Erythroblast (primary cell): ENCODE measurements around the gene BSG.
"Not testable (repeated sequence)": the region's sequence is repeated elsewhere in the genome, so short reads cannot be mapped to it uniquely, and the experiment has no call there.

ENCODE experiments used
- GATA1 ChIP-seq: IDR thresholded peaks from 2 replicates; pipeline ENCODE4 v1.6.1; 2011; ENCODE audit warnings: low read depth, mild to moderate bottlenecking, control low read depth, low read length, moderate library complexity
- POLR2A ChIP-seq: IDR thresholded peaks from 2 replicates; pipeline ENCODE4 v1.6.1; 2011; ENCODE audit warnings: mild to moderate bottlenecking, low read length

DNA sequence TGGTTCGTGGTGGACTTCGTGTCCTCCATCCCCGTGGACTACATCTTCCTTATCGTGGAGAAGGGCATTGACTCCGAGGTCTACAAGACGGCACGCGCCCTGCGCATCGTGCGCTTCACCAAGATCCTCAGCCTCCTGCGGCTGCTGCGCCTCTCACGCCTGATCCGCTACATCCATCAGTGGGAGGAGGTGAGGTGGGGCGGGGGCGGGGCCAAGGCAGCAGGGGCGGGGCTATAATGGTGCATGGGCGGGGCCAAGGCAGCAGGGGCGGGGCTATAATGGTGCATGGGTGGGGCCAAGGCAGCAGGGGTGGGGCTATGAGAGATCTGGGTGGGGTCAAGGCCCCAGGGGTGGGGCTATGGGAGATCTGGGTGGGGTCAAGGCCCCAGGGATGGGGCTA lies 31.4 kb downstream of the BSG start:
- not testable (repeated sequence) for TF ChIP-seq POLR2A, GATA1
